HG02981 (cell line): ENCODE results near the gene TUNAR.

Experiments used
- ATAC-seq: cut with Tn5 transposase; IDR thresholded peaks from one replicate; pipeline ENCODE4 v1.9.1; 2021; ENCODE audit warnings: mild to moderate bottlenecking, moderate library complexity; ENCODE audit not compliant: unreplicated experiment

TUNAR gene

GRCh38 chr14:95911456-95911855, 34.8 kb downstream of the TUNAR start:
- ATAC-seq = no peak

- no peak for ATAC-seq
Observed at GRCh38 chr14:95915330-95915729, 38.7 kb downstream of the TUNAR start.

- ATAC-seq = no peak
Observed at GRCh38 chr14:95918466-95918865, 41.8 kb downstream of the TUNAR start.

GRCh38 chr14:95920769-95921438, 44.3 kb downstream of the TUNAR start:
- ATAC-seq = no peak

- ATAC-seq = no peak
Observed at GRCh38 chr14:95922080-95922479, 45.4 kb downstream of the TUNAR start.

GRCh38 chr14:95928751-95929150, 52.1 kb downstream of the TUNAR start:
- no peak for ATAC-seq

GRCh38 chr14:95931384-95931783, 54.8 kb downstream of the TUNAR start:
- ATAC-seq = no peak

- ATAC-seq = no peak
Observed at GRCh38 chr14:95935228-95935822, 58.7 kb downstream of the TUNAR start.

GRCh38 chr14:95936041-95936440, 59.4 kb downstream of the TUNAR start:
- ATAC-seq = no peak

- ATAC-seq = no peak
Observed at GRCh38 chr14:95939335-95939734, 62.7 kb downstream of the TUNAR start.

- ATAC-seq = no peak
Observed at GRCh38 chr14:95941897-95942296, 65.3 kb downstream of the TUNAR start.

GRCh38 chr14:95943699-95944098, 67.1 kb downstream of the TUNAR start:
- no peak for ATAC-seq

- ATAC-seq = no peak
Observed at GRCh38 chr14:95944462-95944861, 67.8 kb downstream of the TUNAR start.

- no peak for ATAC-seq
Observed at GRCh38 chr14:95946867-95947266, 70.2 kb downstream of the TUNAR start.

GRCh38 chr14:95948558-95948981, 71.9 kb downstream of the TUNAR start:
- no peak for ATAC-seq

- ATAC-seq = no peak
Observed at GRCh38 chr14:95951359-95951758, 74.7 kb downstream of the TUNAR start.

GRCh38 chr14:95953111-95953724, 76.6 kb downstream of the TUNAR start:
- no peak for ATAC-seq

- no peak for ATAC-seq
Observed at GRCh38 chr14:95956601-95957460, 80.2 kb downstream of the TUNAR start.

GRCh38 chr14:95958105-95958504, 81.5 kb downstream of the TUNAR start:
- no peak for ATAC-seq

GRCh38 chr14:95959317-95959716, 82.7 kb downstream of the TUNAR start:
- ATAC-seq = no peak

- ATAC-seq = no peak
Observed at GRCh38 chr14:95961481-95961880, 84.8 kb downstream of the TUNAR start.
